HL-60/S4 (cell line): Measurements from ENCODE around the gene CCZ1B.
"Not testable (repeated sequence)": the region's sequence is repeated elsewhere in the genome, so short reads cannot be mapped to it uniquely, and the experiment has no call there.

ENCODE experiments used
- in situ Hi-C: fragments of 300-500 bp; cut with MboI; formaldehyde crosslinking; loops from 2 replicates; pipeline ENCODE4 v1.14.3; 2022; ENCODE audit warnings: low sequenced_read_pairs

Gene CCZ1B

DNA sequence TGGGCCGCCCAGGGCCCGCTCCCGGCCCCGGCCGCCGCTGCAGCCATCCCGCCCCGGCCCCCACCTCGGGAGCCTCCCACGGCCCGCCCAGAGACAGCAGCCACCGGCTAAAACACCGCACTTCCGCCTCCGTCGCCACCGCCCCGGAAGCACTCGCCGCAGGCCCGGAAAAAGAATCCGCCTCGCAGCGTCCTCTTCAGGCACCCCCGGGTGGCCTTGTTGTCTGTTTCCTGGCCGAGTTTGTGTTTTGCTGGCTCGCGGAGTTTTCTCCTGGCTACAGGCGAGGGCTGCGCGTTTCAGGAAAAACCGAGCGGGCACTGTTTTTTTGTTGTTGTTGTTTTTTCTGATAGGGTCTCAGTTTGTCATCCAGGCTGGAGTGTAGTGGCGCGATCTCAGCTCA lies at the start of gene CCZ1B:
TSS of gene CCZ1B (minus strand) at position 125 of the 400 bp plus-strand sequence. CDS start at position 47, 78 bp downstream.
- in situ Hi-C loops = loop anchor here (25.0 kb wide), 1 partner anchor 239 kb away; the partner anchor contains the start of genes INTS15 and ZDHHC4

DNA sequence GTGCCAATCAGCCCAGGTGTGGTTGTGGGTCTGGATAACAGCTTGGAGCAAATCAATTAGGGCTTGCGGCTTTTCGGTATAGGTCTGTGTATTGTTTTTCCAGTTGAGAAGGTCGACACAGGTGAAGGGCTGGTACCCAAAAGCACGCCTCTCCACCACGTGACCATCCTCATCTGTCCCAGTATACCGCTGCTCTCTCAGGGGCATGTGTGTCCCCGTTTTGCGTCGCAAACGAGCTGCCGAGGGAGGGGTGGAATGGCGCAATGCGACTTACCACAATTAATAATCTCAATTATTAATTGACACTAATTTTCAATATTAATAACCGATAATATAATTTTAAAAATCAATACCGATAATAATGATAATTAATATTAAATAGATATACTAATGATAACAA lies 48.9 kb upstream of the CCZ1B start:
- in situ Hi-C loops = not testable (repeated sequence)

DNA sequence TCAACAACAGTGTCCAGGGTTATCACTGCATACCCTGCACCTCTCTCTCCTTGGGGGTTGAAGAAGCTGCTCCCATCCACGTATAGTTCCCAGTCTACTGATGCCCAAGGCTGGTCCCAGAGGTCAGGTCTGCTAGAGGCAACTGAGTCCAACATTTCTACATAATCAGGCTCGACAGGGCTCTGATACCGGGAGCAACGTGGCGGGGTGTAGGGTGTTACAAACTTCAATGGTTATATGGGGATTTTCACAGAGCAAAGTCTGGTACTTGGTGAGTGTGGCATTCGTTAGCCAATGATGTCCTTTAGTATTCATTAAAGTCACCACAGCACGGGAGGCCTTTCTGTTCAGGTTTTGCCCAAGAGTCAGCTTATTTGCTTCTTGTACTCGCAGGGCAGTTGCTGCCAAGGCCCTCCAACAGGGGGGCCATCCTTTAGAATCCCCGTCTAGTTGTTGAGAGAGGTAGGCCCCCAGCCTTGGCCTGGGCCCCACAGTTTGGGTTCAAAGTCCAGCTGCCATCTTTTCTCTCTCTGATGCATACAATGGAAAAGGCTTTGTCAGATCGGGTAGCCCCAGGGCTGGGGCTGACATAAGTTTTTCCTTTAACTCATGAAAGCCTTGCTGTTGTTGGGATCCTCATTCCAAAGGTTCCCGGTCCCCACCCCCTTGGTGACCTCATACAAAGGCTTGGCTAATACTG lies 46.3 kb upstream of the CCZ1B start:
- in situ Hi-C loops = not testable (repeated sequence)

DNA sequence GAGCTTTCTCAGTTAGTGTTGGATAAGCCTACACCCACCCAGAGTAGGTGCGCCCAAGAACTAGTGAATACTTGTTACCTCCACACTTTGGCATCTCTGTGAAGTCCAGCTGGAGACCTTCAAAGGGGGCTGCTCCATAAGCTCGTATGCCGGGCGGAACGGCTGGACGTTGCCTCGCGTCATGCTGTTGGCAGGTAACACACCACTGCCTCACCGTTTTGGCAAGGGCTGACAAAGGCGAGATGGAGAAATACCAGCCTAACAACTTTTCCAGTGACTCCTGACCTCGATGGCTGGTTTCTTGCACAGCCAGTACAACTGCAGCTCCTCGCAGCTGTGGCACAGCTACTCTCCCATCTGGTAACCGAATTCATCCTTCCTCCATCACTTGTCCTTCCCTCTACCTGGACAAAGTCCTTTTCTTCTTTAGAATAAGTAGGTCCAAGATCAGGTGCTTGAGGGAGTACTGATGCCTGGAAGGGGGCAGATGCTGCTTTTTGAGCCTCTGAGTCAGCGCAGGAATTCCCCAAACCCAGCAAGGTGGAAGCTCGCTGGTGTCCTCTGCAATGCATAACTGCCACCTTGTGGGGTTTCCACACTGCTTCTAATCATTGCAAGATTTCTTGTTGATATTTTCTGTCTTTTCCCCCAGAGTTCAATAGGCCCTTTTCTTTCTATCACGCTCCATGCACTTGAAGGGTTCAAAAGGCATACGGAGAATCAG lies 45.5 kb upstream of the CCZ1B start:
- in situ Hi-C loops = not testable (repeated sequence)

DNA sequence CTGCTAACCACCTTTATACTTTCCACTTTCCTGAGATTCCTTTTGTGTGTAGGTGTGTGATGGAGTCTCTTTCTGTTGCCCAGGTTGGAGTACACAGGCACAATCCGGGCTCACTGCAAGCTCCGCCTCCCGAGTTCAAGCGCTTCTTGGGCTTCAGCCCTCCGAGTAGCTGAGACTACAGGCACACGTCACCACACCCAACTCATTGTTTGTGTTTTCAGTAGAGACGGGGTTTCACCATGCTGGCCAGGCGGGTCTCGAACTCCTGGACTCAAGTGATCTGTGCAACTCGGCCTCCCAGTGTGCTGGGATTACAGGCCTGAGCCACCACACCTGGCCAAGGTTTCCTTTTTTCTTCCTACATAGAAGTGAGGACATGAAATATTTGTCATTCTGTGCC lies 38.7 kb upstream of the CCZ1B start:
- in situ Hi-C loops = not testable (repeated sequence)

DNA sequence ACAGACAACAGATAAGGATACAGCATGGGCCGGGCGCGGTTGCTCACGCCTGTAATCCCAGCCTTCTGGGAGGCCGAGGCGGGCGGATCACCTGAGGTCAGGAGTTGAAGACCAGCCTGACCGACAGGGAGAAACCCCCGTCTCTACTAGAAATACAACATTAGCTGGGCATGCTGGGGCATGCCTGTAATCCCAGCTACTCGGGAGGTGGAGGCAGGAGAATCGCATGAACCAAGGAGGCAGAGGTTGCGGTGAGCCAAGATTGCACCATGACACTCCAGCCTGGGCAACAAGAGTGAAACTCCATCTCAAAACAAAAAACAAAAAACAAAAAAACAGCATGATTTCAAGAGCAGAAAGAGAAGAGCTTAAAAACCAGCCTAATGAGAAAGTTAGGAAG lies 38.1 kb upstream of the CCZ1B start:
- in situ Hi-C loops = not testable (repeated sequence)

DNA sequence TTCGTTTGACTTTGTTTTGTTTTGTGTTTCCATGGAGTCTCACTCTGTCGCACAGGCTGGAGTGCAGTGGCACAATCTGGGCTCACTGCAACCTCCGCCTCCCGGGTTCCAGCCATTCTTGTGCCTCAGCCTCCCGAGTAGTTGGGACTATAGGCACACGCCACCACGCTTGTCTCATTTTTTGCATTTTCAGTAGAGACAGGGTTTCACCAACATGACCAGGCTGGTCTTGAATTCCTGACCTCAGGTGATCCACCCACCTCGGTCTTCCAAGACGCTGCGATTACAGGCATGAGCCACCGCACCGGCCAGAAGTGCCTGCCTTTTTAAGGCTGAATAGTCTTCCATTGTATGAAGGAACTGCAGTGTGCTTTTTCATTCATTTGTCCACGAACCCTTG lies 36.8 kb upstream of the CCZ1B start:
- in situ Hi-C loops = not testable (repeated sequence)

DNA sequence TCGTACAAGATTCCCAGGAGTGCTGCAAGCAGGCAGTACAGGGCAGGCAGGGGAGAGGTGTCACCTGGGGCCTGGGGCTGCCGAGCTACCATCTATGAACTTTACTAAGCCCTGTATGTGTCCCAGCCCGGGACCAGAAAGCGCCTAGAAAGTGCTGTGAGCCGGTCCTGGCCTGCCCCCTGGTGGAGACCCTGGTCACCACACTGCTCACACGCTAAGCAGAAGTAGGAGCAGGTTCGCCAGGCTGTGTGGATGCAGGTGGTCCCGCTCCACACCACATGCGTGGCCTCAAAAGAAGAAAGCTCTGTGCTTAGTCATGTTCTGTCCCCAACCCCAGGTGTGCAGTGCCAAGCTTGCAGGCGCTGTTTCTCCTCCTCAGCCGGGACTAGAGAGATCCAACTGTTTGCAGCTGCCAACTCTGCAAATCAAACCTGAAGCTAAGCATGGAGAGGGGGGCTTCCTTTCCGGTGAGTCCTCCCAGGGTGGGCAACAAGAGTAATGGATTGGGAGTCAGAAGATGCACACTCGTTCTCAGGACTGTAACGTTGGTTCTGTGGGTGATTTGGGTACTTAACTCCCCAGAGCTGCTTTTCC lies 31.7 kb upstream of the CCZ1B start:
- in situ Hi-C loops = not testable (repeated sequence)

DNA sequence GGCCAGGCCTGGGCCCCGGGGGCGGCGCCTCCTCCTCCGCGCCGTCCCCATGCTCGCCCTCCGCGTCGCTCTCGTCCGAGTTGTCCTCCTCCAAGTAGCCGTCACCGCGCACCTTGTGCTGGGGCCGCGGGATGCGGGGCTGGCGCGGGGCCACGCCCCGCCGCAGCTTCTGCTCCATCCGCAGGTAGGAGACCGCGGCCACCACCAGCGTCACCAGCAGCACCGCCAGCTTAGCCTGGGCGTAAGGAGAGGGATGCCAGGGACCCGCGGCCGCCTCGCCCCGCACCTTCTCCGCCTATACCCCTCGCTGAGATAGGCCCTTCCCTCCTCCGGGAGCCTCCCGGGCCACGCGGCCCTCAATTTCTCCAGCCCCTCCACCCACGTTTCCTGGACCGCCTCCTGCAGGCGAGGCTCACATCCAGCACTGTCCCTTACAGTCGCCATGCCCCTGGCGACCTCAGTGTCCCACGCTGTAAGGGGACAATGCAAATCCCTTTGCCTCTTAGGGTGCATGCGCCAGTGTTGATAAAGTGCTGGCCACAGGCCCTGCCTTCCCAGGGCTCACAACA lies 29.6 kb upstream of the CCZ1B start:
- in situ Hi-C loops = not testable (repeated sequence)

DNA sequence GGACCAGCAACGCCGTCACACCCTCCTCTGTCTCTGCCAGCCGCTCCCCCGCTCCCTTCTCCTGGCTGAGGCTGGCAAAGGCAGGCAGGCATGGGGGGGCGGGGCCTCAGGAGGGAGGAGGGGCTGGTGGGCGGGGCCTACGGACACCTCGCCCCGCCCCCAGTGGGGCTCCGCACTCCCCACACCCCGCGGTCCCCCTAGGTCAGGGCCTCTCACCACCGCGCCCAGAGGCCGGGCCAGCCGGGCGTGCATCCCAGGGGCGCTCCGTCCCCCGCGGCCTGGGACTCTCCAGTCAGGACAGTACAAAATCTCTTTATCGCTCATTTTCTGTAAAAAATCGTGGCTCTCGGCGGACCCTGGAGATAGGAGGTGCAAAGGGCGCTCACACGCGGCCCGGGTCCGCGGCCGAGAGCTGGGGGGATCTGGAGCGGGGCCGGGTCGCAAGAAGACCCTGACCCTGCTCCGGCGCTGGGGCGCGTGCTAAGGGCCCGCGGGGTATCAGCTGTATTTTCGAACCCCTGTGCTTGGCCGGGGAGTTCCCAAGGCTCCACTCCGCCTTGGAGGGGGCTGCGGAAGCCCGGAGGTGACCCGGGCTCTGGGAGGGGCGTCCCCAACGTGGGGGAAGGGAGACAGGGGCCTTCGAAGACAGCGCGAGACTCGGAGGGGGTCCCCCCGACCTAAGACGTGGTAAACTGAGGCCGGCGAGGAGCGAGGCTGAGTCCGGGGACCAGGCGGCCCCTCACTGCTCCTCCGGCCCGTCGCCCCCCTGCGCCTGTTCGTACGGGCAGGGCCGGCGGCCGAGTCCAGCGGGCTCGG lies 28.9 kb upstream of the CCZ1B start:
- in situ Hi-C loops = not testable (repeated sequence)

DNA sequence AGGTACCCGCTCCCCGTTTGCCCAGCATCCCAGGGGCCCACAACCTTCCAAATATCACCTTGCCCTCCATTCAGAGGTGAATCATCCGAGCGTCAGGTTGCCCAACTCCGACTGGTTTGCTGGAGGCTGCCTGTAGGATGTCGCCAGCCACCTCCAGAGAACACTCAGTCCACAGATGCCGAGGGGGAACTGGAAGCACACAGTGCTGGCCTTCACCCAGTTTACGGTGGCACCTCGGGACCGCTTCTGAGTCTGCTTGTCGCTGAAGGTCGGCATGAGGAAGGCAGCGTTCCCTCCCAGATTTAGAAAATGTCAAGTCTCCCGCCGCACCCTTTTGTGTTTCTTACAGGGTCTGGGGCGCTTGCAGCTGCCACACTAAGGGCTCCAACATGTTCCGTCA lies 27.6 kb upstream of the CCZ1B start:
- in situ Hi-C loops = not testable (repeated sequence)

DNA sequence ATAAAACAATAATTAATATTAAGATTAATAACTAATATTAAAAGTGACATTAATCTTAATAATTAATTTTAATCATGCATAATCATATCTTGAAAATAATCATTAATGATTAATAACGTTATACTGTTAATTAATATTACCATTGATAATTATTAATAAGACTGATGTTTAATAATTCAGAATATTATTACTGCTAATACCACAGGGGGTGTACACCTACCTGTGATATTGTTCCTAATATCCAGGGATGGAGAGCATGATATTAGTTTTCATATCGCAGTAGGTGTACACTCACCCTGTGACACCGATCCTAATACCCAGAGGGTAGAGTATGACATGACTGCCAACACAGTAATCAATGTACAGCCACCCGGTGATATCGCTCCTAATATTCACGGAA lies 23.1 kb upstream of the CCZ1B start:
- in situ Hi-C loops = loop anchor here (25.0 kb wide), 1 partner anchor 262 kb away; the partner anchor contains the start of genes INTS15 and ZDHHC4

DNA sequence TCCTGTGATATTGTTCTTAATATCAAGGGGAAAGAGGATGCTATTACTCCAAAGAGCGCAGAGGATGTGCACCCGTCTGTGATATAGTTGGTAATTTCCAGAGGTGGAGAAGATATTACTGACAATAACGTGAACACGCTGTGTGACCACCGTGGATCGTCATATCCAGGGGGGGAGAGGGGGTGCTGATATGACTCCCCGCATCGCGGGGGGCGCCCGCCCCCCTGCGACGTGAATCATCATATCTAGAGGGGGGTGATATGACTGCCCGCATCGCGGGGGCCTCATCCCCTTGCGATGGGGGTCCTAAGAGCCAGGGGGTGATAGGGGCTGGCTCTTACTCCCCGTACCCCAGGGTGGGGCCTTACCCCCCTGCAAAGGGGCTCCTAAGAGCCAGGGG lies 21.7 kb upstream of the CCZ1B start:
- in situ Hi-C loops = loop anchor here (25.0 kb wide), 1 partner anchor 260 kb away; the partner anchor contains the start of genes INTS15 and ZDHHC4

DNA sequence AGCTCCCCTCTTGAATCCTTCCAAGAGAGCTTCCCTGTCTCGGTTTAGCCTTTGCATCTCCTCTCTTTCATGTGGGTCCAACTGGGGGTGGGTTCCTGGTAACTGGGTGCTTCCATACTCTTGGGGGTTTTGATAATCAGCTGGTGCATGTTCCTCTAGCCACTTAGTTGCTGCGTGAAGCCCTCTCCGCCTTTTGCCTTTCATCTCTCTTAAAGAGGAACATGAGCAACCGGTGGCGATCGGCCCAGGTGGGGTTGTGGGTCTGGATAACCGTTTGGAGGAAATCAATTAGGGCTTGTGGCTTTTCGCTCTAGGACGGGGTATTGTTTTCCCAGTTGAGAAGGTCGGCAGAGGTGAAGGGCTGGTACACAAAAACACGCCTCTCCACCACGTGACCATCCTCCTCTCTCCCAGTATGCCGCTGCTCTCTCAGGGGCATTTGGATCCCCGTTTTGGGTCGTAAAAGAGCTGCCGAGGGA lies 19.9 kb upstream of the CCZ1B start:
- in situ Hi-C loops = loop anchor here (25.0 kb wide), 1 partner anchor 259 kb away; the partner anchor contains the start of genes INTS15 and ZDHHC4

DNA sequence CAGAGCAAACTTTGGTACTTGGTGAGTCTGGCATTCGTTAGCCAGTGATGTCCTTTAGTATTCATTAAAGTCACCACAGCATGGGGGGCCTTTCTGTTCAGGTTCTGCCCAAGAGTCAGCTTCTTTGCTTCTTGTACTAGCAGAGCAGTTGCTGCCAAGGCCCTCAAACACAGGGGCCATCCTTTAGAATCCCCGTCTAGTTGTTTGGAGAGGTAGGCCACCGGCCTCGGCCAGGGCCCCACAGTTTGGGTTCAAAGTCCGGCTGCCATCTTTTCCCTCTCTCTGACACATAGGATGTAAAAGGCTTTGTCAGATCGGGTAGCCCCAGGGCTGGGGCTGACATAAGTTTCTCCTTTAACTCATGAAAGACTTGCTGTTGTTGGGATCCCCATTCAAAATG lies 17.6 kb upstream of the CCZ1B start:
- in situ Hi-C loops = loop anchor here (25.0 kb wide), 1 partner anchor 256 kb away; the partner anchor contains the start of genes INTS15 and ZDHHC4

DNA sequence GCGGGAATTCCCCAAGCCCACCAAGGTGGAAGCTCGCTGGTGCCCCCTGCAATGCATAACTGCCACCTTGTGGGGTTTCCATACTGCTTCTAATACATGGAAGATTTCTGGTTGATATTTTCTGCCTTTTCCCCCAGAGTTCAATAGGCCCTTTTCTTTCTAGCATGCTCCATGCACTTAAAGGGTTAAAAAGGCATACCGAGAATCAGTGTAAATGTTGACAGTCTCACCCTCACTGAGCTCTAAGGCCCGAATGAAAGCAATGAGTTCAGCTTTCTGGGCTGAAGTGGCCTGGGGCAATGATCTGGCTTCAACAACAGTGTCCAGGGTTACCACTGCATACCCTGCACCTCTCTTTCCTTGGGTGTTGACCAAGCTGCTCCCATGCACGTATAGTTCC lies 17.0 kb upstream of the CCZ1B start:
- in situ Hi-C loops = loop anchor here (25.0 kb wide), 1 partner anchor 256 kb away; the partner anchor contains the start of genes INTS15 and ZDHHC4

DNA sequence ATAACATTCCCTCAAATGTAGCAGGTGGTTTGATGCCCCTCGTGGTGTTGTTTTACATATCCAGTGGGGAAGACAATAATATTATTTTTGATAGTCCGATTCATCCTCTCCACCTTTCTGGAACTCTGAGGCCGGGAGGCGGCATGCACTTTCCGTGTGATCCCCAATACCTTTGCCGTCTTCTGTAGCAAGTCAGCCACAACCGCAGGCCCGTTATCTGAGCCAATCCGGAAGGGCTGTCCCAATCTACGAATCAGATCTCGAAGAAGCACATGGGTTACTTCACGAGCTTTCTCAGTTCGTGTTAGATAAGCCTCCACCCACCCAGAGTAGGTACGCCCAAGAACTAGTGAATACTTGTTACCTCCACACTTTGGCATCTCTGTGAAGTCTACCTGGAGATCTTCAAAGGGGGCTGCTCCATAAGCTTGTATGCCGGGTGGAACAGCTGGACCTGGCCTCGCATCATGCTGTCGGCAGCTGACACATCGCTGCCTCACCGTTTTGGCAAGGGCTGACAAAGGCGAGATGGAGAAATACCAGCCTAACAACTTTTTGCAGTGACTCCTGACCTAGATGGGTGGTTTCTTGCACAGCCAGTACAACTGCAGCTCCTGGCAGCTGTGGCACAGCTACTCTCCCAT lies 16.3 kb upstream of the CCZ1B start:
- in situ Hi-C loops = loop anchor here (25.0 kb wide), 1 partner anchor 255 kb away; the partner anchor contains the start of genes INTS15 and ZDHHC4

DNA sequence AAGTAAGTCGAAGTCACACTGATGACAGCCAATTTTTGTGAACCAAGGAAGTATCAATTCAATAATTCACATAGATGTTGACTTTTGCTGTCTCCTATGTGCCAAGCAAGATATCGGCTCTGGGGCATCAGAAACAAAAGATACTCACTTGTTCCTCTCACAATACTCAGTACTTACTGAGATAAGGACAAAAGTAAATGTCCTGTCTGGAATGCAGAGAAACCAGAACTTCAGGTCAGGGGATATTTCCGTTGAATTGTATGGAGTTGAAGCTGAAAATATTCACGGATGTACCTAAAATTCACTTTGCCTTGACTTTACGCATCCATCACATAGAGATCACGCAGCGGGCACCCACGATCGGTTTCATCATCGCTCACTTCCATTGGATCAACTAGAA lies 11.0 kb upstream of the CCZ1B start:
- in situ Hi-C loops = loop anchor here (25.0 kb wide), 1 partner anchor 250 kb away; the partner anchor contains the start of genes INTS15 and ZDHHC4

DNA sequence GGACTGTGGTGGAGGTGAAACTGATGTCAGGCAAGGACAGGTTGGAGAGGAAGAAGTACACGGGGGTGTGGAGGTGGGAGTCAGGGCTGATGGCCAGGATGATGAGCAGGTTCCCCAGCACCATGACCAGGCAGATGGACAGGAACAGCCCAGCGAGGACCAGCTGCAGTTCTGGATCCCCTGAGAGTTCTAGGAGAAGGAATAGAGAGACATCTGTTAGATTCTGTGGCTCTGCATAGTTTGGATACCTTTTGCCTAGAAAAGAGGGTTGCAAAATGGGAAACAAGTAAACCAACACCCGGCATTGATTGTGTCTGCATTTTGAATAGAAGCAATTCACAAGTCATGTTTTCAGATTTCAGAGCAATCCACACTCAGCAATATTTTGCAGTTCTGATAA lies 9.4 kb upstream of the CCZ1B start:
- in situ Hi-C loops = loop anchor here (25.0 kb wide), 1 partner anchor 248 kb away; the partner anchor contains the start of genes INTS15 and ZDHHC4
